HG02623 (cell line): ENCODE measurements around the gene LRTM2.

Experiments used
- ATAC-seq: cut with Tn5 transposase; IDR thresholded peaks from one replicate; pipeline ENCODE4 v1.9.1; 2021; ENCODE audit warnings: moderate library complexity; ENCODE audit not compliant: unreplicated experiment

Gene LRTM2

GRCh38 chr12:1864456-1864855, 44.1 kb downstream of the LRTM2 start:
- ATAC-seq: no peak

- no peak for ATAC-seq
Observed at GRCh38 chr12:1864867-1865266, 44.5 kb downstream of the LRTM2 start.

GRCh38 chr12:1865284-1865866, 45.0 kb downstream of the LRTM2 start:
- no peak for ATAC-seq

- no peak for ATAC-seq
Observed at GRCh38 chr12:1869145-1869544, 48.8 kb downstream of the LRTM2 start.

GRCh38 chr12:1870086-1870485, 49.7 kb downstream of the LRTM2 start:
- no peak for ATAC-seq

- ATAC-seq: no peak
Observed at GRCh38 chr12:1870998-1871917, 50.9 kb downstream of the LRTM2 start.

GRCh38 chr12:1872001-1872400, 51.6 kb downstream of the LRTM2 start:
- ATAC-seq: no peak

GRCh38 chr12:1872448-1872847, 52.1 kb downstream of the LRTM2 start:
- ATAC-seq: no peak

GRCh38 chr12:1873531-1874510, 53.5 kb downstream of the LRTM2 start:
- ATAC-seq: no peak

- ATAC-seq: no peak
Observed at GRCh38 chr12:1875608-1876007, 55.2 kb downstream of the LRTM2 start.

GRCh38 chr12:1876086-1876485, 55.7 kb downstream of the LRTM2 start:
- ATAC-seq: no peak

GRCh38 chr12:1877169-1877878, 57.0 kb downstream of the LRTM2 start:
- no peak for ATAC-seq

GRCh38 chr12:1878214-1878613, 57.8 kb downstream of the LRTM2 start:
- ATAC-seq: no peak

- no peak for ATAC-seq
Observed at GRCh38 chr12:1878695-1879094, 58.3 kb downstream of the LRTM2 start.

- ATAC-seq: no peak
Observed at GRCh38 chr12:1879633-1880032, 59.3 kb downstream of the LRTM2 start.

- no peak for ATAC-seq
Observed at GRCh38 chr12:1880153-1880845, 59.9 kb downstream of the LRTM2 start.

- no peak for ATAC-seq
Observed at GRCh38 chr12:1880876-1881275, 60.5 kb downstream of the LRTM2 start.

- no peak for ATAC-seq
Observed at GRCh38 chr12:1881301-1881700, 60.9 kb downstream of the LRTM2 start.

- no peak for ATAC-seq
Observed at GRCh38 chr12:1881936-1882335, 61.6 kb downstream of the LRTM2 start.

GRCh38 chr12:1882405-1882804, 62.0 kb downstream of the LRTM2 start:
- ATAC-seq: no peak
